H1 (cell line): ENCODE measurements around the gene SBNO1. TPM values are rescaled to one million over a fixed set of nuclear protein-coding genes. Genes with fewer than 3 reads are reported as not detected.

Source experiments
- CTCF ChIA-PET: fragments of 300-600 bp; sonication (Branson Sonifier 250); formaldehyde crosslinking; loops from one replicate; lab custom pipeline; 2021; ENCODE audit not compliant: partially characterized antibody; lab: Charles Lee
- POLR2A ChIA-PET: fragments of 300-600 bp; sonication (Branson Sonifier 250); formaldehyde crosslinking; loops from one replicate; lab custom pipeline; 2021; ENCODE audit warnings: inconsistent platforms; ENCODE audit not compliant: partially characterized antibody; lab: Charles Lee
- DNase-seq, 2 experiments: peaks; one replicate each; pipeline versions ENCODE4 v3.0.0 to v3.0.0-alpha.2; 2010 to 2022; ENCODE audit warnings: low spot score in 2 of 2, low read depth in 1 of 2, mixed read lengths in 1 of 2
- FAIRE-seq: peaks from 2 replicates; lab custom pipeline; 2011; peaks lifted over from hg19 to GRCh38; lab: Jason Lieb, UNC
- H2AFZ ChIP-seq: 2 replicates; pipeline ENCODE4 v1.8.1; 2012; ENCODE audit warnings: low read length, inconsistent platforms
- H2AK5ac ChIP-seq: 2 replicates; pipeline ENCODE4 v1.6.1; 2013; ENCODE audit warnings: low read depth, low read length
- H2BK120ac ChIP-seq: replicated peaks from 2 replicates; pipeline ENCODE3; 2013; ENCODE audit warnings: low read depth, low read length, inconsistent platforms
- H2BK12ac ChIP-seq: 2 replicates; pipeline ENCODE4 v1.6.1; 2013; ENCODE audit warnings: low read depth, low read length
- H2BK15ac ChIP-seq: 2 replicates; pipeline ENCODE4 v1.6.1; 2013; ENCODE audit warnings: low read length
- H2BK20ac ChIP-seq: 2 replicates; pipeline ENCODE4 v1.6.1; 2013; ENCODE audit warnings: low read length
- H2BK5ac ChIP-seq: 2 replicates; pipeline ENCODE4 v1.6.1; 2013; ENCODE audit warnings: low read depth, low read length
- H3K14ac ChIP-seq: 2 replicates; pipeline ENCODE4 v1.6.1; 2013; ENCODE audit warnings: inconsistent platforms; ENCODE audit not compliant: insufficient read length
- H3K18ac ChIP-seq: 2 replicates; pipeline ENCODE4 v1.6.1; 2013; ENCODE audit warnings: low read length; ENCODE audit errors: extremely low read depth
- H3K23ac ChIP-seq: 2 replicates; pipeline ENCODE4 v1.6.1; 2013; ENCODE audit warnings: inconsistent platforms; ENCODE audit not compliant: insufficient read length
- H3K23me2 ChIP-seq: 2 replicates; pipeline ENCODE4 v1.6.1; 2013; ENCODE audit warnings: low read depth, low read length
- H3K27ac ChIP-seq: 2 replicates; pipeline ENCODE4 v1.6.1; 2011; ENCODE audit warnings: low read depth, low read length, inconsistent platforms
- H3K27me3 ChIP-seq, 4 experiments: replicated peaks in 1 of 4; 1 replicate in 1 of 4; 2 replicates in 3 of 4; pipeline versions ENCODE4 v1.6.1 to v1.8.1; 2011 to 2013; ENCODE audit warnings: low read length in 3 of 4, mild to moderate bottlenecking in 3 of 4, inconsistent platforms in 2 of 4, mixed read lengths in 2 of 4, moderate library complexity in 1 of 4; ENCODE audit not compliant: control insufficient read depth in 3 of 4, insufficient read depth in 3 of 4; ENCODE audit errors: extremely low read depth in 1 of 4
- H3K36me3 ChIP-seq, 4 experiments: 2 replicates each; pipeline versions ENCODE4 v1.6.1 to v1.8.1; 2011 to 2013; ENCODE audit warnings: mild to moderate bottlenecking in 4 of 4, low read length in 3 of 4, moderate library complexity in 2 of 4, control low read depth in 1 of 4, inconsistent platforms in 1 of 4; ENCODE audit not compliant: insufficient read depth in 4 of 4, control insufficient read depth in 2 of 4
- H3K4ac ChIP-seq: replicated peaks from 2 replicates; pipeline ENCODE3; 2013; ENCODE audit warnings: low read length, low read depth, mixed read lengths, inconsistent platforms; ENCODE audit not compliant: insufficient read length
- H3K4me1 ChIP-seq, 4 experiments: replicated peaks in 1 of 4; 1 replicate in 1 of 4; 2 replicates in 3 of 4; pipeline versions ENCODE4 v1.6.1 to v1.8.1; 2011 to 2013; ENCODE audit warnings: low read length in 3 of 4, inconsistent platforms in 2 of 4, mixed read lengths in 1 of 4; ENCODE audit not compliant: insufficient read depth in 4 of 4, control insufficient read depth in 3 of 4
- H3K4me2 ChIP-seq, 2 experiments: 2 replicates each; pipeline versions ENCODE4 v1.6.1 to v1.8.1; 2011 to 2013; ENCODE audit warnings: low read depth in 2 of 2, low read length in 2 of 2, control low read depth in 1 of 2, inconsistent platforms in 1 of 2, mild to moderate bottlenecking in 1 of 2; ENCODE audit not compliant: insufficient read depth in 1 of 2
- H3K4me3 ChIP-seq, 4 experiments: fragments of 200-600, 300-600 bp in 1 of 4; sonication (generic), shearing (Covaris generic), sonication (Bioruptor Twin) in 1 of 4; 2 replicates each; pipeline versions ENCODE4 v1.5.1 to v1.8.1; 2011 to 2016; ENCODE audit warnings: low read length in 4 of 4, low read depth in 3 of 4, control low read depth in 2 of 4, inconsistent platforms in 2 of 4, mild to moderate bottlenecking in 2 of 4, mixed read lengths in 1 of 4, moderate library complexity in 1 of 4; ENCODE audit not compliant: insufficient read depth in 2 of 4; ENCODE audit errors: extremely low read depth in 1 of 4
- H3K56ac ChIP-seq: replicated peaks from 2 replicates; pipeline ENCODE3; 2013; ENCODE audit warnings: low read depth, mild to moderate bottlenecking, mixed read lengths, low read length, inconsistent platforms; ENCODE audit not compliant: insufficient read length
- H3K79me1 ChIP-seq: 2 replicates; pipeline ENCODE4 v1.6.1; 2013; ENCODE audit warnings: low read depth, low read length, control low read depth
- H3K79me2 ChIP-seq, 2 experiments: 2 replicates each; pipeline versions ENCODE4 v1.6.1 to v1.8.1; 2012 to 2013; ENCODE audit warnings: low read length in 2 of 2, mild to moderate bottlenecking in 2 of 2, inconsistent platforms in 1 of 2; ENCODE audit not compliant: insufficient read depth in 2 of 2, control insufficient read depth in 1 of 2
- H3K9ac ChIP-seq, 4 experiments: replicated peaks in 1 of 4; 1 replicate in 1 of 4; 2 replicates in 3 of 4; pipeline versions ENCODE4 v1.6.1 to v1.8.1; 2011 to 2013; ENCODE audit warnings: low read depth in 3 of 4, low read length in 3 of 4, control low read depth in 2 of 4, mild to moderate bottlenecking in 2 of 4, moderate library complexity in 2 of 4, inconsistent platforms in 1 of 4; ENCODE audit errors: extremely low read depth in 1 of 4
- H3K9me3 ChIP-seq, 2 experiments: 2 replicates each; pipeline versions ENCODE4 v1.6.1 to v1.8.1; 2012 to 2013; ENCODE audit warnings: mild to moderate bottlenecking in 2 of 2, moderate library complexity in 2 of 2, control low read depth in 1 of 2, inconsistent platforms in 1 of 2, low read depth in 1 of 2, low read length in 1 of 2, mixed read lengths in 1 of 2; ENCODE audit not compliant: insufficient read depth in 2 of 2
- H4K20me1 ChIP-seq, 2 experiments: replicated peaks in 1 of 2; 2 replicates each; pipeline versions ENCODE3 to v1.8.1; 2011 to 2013; ENCODE audit warnings: inconsistent platforms in 2 of 2, low read length in 2 of 2, mild to moderate bottlenecking in 1 of 2; ENCODE audit not compliant: insufficient read depth in 2 of 2, control insufficient read depth in 1 of 2
- H4K5ac ChIP-seq: 2 replicates; pipeline ENCODE4 v1.6.1; 2013; ENCODE audit warnings: low read length, low read depth, mixed read lengths, inconsistent platforms; ENCODE audit not compliant: insufficient read length
- H4K8ac ChIP-seq: 2 replicates; pipeline ENCODE4 v1.8.0; 2013; ENCODE audit warnings: mild to moderate bottlenecking, moderate library complexity, low read length, inconsistent platforms; ENCODE audit not compliant: insufficient read depth; ENCODE audit errors: extremely low read depth
- H4K91ac ChIP-seq: replicated peaks from 2 replicates; pipeline ENCODE3; 2013; ENCODE audit warnings: low read length, mixed read lengths, inconsistent platforms; ENCODE audit not compliant: insufficient read length
- ASH2L ChIP-seq: fragments of 200-600, 300-600 bp; sonication (generic); IDR thresholded peaks from one replicate; pipeline ENCODE4 v1.7.1; 2017; ENCODE audit warnings: low read length
- CREB1 ChIP-seq: IDR thresholded peaks from 2 replicates; pipeline ENCODE4 v1.6.1; 2012; ENCODE audit warnings: inconsistent platforms
- HDAC2 ChIP-seq, 2 experiments: fragments of 300-600 bp in 1 of 2; sonication (generic) in 1 of 2; IDR thresholded peaks; 2 replicates each; pipeline ENCODE4 v1.6.1; 2011 to 2012; ENCODE audit warnings: low read depth in 2 of 2, low read length in 2 of 2, mild to moderate bottlenecking in 2 of 2, moderate library complexity in 2 of 2, borderline replicate concordance in 1 of 2, inconsistent platforms in 1 of 2
- NANOG ChIP-seq: IDR thresholded peaks from 2 replicates; pipeline ENCODE4 v1.6.1; 2011; ENCODE audit warnings: low read length, low read depth, mild to moderate bottlenecking, inconsistent platforms; ENCODE audit not compliant: insufficient read depth, poor library complexity, severe bottlenecking
- POU5F1 ChIP-seq: IDR thresholded peaks from 2 replicates; pipeline ENCODE4 v1.6.1; 2011; ENCODE audit warnings: low read depth, mild to moderate bottlenecking, low read length, moderate library complexity
- RXRA ChIP-seq: IDR thresholded peaks from 2 replicates; pipeline ENCODE4 v1.6.1; 2011; ENCODE audit warnings: low read depth, mild to moderate bottlenecking, low read length, moderate library complexity; ENCODE audit not compliant: insufficient read depth
- SP1 ChIP-seq: IDR thresholded peaks from 2 replicates; pipeline ENCODE4 v1.6.1; 2011; ENCODE audit warnings: low read depth, low read length
- SUZ12 ChIP-seq: fragments of 200-600 bp; sonication (generic); IDR thresholded peaks from 2 replicates; pipeline ENCODE4 v1.6.1; 2012; ENCODE audit warnings: mild to moderate bottlenecking, inconsistent platforms, low read length, moderate library complexity, mixed read lengths
- TBP ChIP-seq: IDR thresholded peaks from 2 replicates; pipeline ENCODE4 v1.6.1; 2011; ENCODE audit warnings: low read depth, low read length, improper control_type of control experiment
- WGBS, 2 experiments: shearing (Covaris generic) in 1 of 2; methylation state at CpG; one replicate each; pipeline versions ENCODE4 v1.1.6 to v1.1.7; 2013 to 2015; ENCODE audit warnings: low lambda C conversion rate in 2 of 2, mixed read lengths in 2 of 2, inconsistent platforms in 1 of 2, low coverage in 1 of 2, missing lambda C conversion rate in 1 of 2; ENCODE audit not compliant: insufficient replicate concordance in 2 of 2, insufficient coverage in 1 of 2, insufficient read length in 1 of 2; ENCODE audit errors: extremely low coverage in 1 of 2, missing lambda C conversion rate in 1 of 2; 5-methylcytosine and 5-hydroxymethylcytosine counted together
- polyA plus RNA-seq, 7 experiments: library from polyadenylated mRNA; depleted of rRNA in 3 of 7; stranded (reverse) in 5 of 7; unstranded in 2 of 7; fragments of >200 nt in 5 of 7; fragments of 200-250 nt in 2 of 7; gene quantifications; 1 replicate in 5 of 7; 2 replicates in 1 of 7; 4 replicates in 1 of 7; pipeline versions ENCODE4 v1.2.1 to v1.2.3, GENCODE V29; 2011 to 2013; ENCODE audit warnings: missing spikeins in 2 of 7, mixed read lengths in 2 of 7
- total RNA-seq: library from RNA; stranded (reverse); fragmentation: NEBNext Ultra II Directional; extraction: Animal tissue kit (Norgen Biotek cat#: 25700); gene quantifications from 2 replicates; pipeline ENCODE4 v1.2.1, GENCODE V29; 2021
- TF ChIP-seq, protein P1 (sequence below): IDR thresholded peaks from 2 replicates; pipeline ENCODE4 v1.6.1; 2012; ENCODE audit warnings: inconsistent platforms

The SBNO1 gene
- total and polyA plus RNA-seq, 2 of the 8 experiments (the other 6 are each of a cell fraction or from before 2014, with no cell fraction given), result 6.7 to 57.7 TPM

DNA sequence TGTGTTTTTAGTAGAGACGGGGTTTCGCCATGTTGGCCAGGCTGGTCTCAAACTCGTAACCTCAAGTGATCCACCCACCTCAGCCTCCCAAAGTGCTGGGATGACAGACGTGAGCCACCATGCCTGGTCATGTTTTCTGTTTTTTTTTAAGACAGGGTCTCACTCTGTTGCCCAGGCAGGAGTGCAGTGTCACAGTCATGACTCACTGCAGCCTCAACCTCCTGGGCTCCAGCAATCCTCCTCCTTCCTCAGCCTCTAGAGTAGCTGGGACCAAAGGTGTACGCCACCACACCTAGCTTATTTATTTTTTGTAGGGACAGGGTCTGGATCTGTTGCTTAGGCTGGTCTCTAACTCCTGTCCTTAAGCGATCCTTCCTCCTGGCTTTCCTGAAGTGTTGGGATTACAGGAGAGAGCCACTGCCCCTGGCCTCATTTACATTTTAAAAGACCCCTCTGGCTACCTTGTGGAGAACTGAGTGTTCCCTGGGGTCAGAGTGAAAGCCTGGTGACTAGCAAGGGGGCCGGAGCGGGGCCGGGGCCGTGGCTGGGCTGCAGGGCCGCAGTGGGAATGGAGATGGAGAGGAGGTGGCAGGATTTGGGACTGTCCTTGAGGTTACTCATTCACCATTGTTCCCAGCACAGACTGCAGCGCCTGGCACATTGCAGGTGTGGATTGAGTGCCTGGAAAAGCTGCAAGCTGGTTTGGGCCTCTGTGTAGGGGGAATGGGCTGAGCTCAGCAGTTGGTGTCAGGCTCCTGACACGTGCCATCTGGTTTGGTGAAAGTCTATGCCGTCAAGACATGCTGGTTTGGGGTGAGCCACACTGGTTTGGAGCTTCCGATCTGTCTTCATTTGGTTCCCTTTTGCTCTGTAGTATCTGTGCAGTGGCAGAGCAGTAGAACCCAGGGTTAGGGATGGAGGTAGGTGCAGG lies 37.4 kb upstream of the SBNO1 start:
- CTCF ChIA-PET, result interaction anchor here (0.7 to 1.4 kb wide), 4 partner anchors 11 to 181 kb away, joined by 3 to 5 read pairs (median 4); no protein-coding TSS in a partner anchor
- no peak overlapping the region for H4K5ac ChIP-seq
- H3K9me3 ChIP-seq, result no peaks in the 10 kb centered on the region
- H2AFZ ChIP-seq, result no peak overlapping the region
- no peak overlapping the region for H3K14ac ChIP-seq
- 50% methylated on average over 15 of the region's 15 CpGs; no CpG with 5 or more reads in 1 of the 2 experiments for WGBS, 2 experiments
- H2BK120ac ChIP-seq, result no peak overlapping the region
- peaks cover 28 to 34% of the 10 kb centered on the region in 2 experiments for H4K20me1 ChIP-seq
- H3K4ac ChIP-seq, result no peak overlapping the region
- H3K9ac ChIP-seq, result no peak overlapping the region
- FAIRE-seq, result no peak
- no peak overlapping the region for H2BK12ac ChIP-seq
- no peaks in the 10 kb centered on the region for H3K23me2 ChIP-seq
- no peak overlapping the region for H3K56ac ChIP-seq
- H3K79me1 ChIP-seq, result no peaks in the 10 kb centered on the region
- no peaks in the 10 kb centered on the region for H3K79me2 ChIP-seq
- no peak overlapping the region for H4K8ac ChIP-seq
- no peak overlapping the region for H2BK15ac ChIP-seq
- H3K27me3 ChIP-seq, result peaks cover 11 to 56% (median 44%) of the 10 kb centered on the region in 4 experiments
- H2BK5ac ChIP-seq, result no peak overlapping the region
- no peak overlapping the region for H2BK20ac ChIP-seq
- no peak overlapping the region for H2AK5ac ChIP-seq
- no peak overlapping the region for H4K91ac ChIP-seq
- peak; percentile 34 to 76 for DNase-seq
- POLR2A ChIA-PET, result interaction anchor here (1.1 to 2.0 kb wide), 4 partner anchors 9 to 37 kb away, joined by 3 to 8 read pairs (median 4); partner anchors contain the start of gene RILPL2
- peaks cover 2 to 19% (median 9%) of the 10 kb centered on the region in 4 experiments; a peak in 7 of 8 replicates for H3K36me3 ChIP-seq
- no peak overlapping the region for H3K23ac ChIP-seq
- H3K4me1 ChIP-seq, result peaks cover 2 to 6% (median 5%) of the 10 kb centered on the region in 4 experiments; a peak in 6 of 7 replicates
- no peak overlapping the region for H3K4me3 ChIP-seq
- H3K4me2 ChIP-seq, result peak overlapping the region in 1 of 2 experiments; percentile 5; a peak in 2 of 4 replicates
- H3K18ac ChIP-seq, result no peak overlapping the region
- no peak overlapping the region for H3K27ac ChIP-seq
- TF ChIP-seq HDAC2 (IDR thresholded peaks at IDR 0.05; ENCODE audit: borderline replicate concordance in 1 of 2, low read depth in 2 of 2, low read length in 2 of 2), result 0 out of 4 replicates have a peak, but pooled peaks of 1 of the 2 experiments have one; percentile 45
- TF ChIP-seq POU5F1, result 0 out of 2 replicates have a peak, but pooled peaks have one; percentile 43
- peak; percentile 94 for TF ChIP-seq SP1
- TF ChIP-seq, protein P1, sequence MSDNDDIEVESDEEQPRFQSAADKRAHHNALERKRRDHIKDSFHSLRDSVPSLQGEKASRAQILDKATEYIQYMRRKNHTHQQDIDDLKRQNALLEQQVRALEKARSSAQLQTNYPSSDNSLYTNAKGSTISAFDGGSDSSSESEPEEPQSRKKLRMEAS, result peak; percentile 14
- TF ChIP-seq RXRA, result 0 out of 2 replicates have a peak, but pooled peaks have one; percentile 75
- TF ChIP-seq NANOG, result peak; percentile 86
- peak; percentile 28 for TF ChIP-seq ASH2L
- TF ChIP-seq CREB1, result 0 out of 2 replicates have a peak, but pooled peaks have one; percentile 14
- TF ChIP-seq SUZ12, result no peak
- TF ChIP-seq TBP, result peak; percentile 23; the same call in 1 of the 2 replicates
